Adipose tissue (tissue), 3 donors: ENCODE results near the gene AMBRA1. TPM values are rescaled to one million over a fixed set of nuclear protein-coding genes. Genes with fewer than 3 reads are reported as not detected.

Experiments
- H3K27ac ChIP-seq: one replicate; pipeline ENCODE4 v1.5.1; 2013; ENCODE audit warnings: low read depth, low read length
- WGBS, 3 donors: extraction: QIAGEN DNeasy Blood & Tissue Kit; methylation state at CpG; one replicate each; pipeline ENCODE4 v1.1.7; 2013; 5-methylcytosine and 5-hydroxymethylcytosine counted together
- polyA plus RNA-seq, 3 donors: library from polyadenylated mRNA; stranded (reverse); fragments of 200-250 nt; gene quantifications; one replicate each; pipeline ENCODE4 v1.2.3, GENCODE V29; 2013
- donor health status: healthy with polysubstance abuse.
- donor health status: Bipolar disorder and iron deficiency.
- donor health status: healthy.

Gene AMBRA1
- polyA plus RNA-seq, 3 donors, result 7.6 to 10.7 (median 9.9) TPM

DNA sequence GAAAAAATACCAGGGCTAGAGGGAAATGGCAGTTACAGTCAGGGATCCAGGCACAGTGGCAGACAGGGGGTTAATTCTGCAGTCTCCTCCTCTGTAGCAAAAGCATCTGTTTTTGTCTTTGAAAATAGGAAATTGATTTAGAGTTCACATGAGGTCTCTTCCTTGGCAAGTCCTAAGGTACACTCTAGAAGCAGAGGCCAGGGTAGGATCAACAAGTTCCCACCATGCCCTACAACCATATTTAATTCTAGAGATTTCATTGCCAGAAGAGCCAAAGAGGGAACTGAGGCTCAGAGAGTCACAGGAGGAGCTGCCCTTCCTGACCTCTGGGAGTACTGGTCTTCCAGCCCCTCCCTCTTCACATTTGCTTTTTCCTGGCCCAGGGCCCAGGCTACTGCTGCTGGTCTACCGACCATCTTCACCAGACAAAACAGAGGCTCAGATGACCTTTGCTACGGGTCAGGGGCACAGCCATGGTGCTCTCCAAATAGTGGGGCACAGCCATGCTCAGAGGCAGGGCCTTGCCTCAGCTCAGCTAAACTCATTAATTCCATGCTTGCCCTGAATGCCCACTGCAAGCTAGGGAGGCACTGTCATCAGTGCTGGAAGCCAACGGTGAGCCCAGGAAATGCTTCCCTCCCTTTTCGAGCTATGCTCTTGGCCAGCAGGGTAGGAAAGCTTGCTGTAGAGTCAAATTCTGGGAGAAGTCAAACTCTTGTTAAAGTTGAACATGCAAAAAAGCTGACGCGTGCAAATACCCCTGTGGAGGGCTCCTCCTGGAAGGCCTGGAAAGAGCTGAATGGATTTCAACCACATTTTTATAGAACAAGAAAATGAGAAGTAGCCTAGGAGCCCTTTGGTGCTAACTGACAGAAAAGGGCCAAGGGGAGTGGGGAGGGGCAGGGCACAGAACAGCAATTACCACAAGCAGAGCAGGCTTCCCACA, 190.6 kb downstream of the AMBRA1 start:
- 55 to 71% (median 62%) methylated on average over 6 of the region's 6 CpGs for WGBS, 3 donors
- no peak overlapping the region for H3K27ac ChIP-seq

DNA sequence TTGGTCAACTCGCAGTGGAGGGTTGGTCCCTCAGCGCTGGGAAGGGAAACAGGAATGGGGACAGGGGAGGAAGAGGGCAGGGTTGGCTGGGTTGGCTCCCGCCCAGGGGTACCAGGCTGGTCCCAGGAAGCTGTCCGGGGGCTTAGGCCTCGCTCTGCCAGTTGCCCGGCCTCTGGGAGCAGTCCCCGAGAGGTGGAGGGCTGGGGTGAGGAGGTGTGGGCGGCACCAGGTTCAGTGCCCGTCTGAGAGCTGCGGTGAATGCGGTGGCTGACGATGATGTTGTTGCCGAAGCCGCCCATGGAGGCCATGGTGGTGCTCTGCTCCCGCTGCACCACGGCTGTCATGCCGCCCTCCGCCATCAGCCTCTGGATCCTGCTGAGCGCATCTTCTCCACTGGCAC, 196.3 kb downstream of the AMBRA1 start:
- WGBS, 3 donors, result 97 to 98% (median 97%) methylated on average over 18 to 19 of the region's 19 CpGs
- no peak overlapping the region for H3K27ac ChIP-seq

DNA sequence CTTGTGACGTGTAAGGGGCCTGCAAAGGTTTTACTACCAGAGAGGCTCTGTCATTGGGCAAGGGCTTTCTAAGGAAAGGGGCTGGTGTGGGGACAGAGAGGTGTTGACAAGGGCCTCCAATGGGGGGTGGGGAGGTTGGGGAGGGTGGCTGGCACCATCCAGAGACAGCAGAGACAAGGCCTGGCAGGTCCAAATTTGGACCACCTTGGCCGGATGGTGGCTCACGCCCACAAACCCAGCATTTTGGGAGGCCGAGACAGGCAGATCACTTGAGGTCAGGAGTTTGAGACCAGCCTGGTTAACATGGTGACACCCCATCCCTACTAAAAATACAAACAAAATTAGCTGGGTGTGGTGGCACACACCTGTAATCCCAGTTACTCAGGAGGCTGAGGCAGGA, 200.1 kb downstream of the AMBRA1 start:
- WGBS, 3 donors, result 75 to 90% (median 86%) methylated on average over 4 of the region's 4 CpGs
- no peak overlapping the region for H3K27ac ChIP-seq

DNA sequence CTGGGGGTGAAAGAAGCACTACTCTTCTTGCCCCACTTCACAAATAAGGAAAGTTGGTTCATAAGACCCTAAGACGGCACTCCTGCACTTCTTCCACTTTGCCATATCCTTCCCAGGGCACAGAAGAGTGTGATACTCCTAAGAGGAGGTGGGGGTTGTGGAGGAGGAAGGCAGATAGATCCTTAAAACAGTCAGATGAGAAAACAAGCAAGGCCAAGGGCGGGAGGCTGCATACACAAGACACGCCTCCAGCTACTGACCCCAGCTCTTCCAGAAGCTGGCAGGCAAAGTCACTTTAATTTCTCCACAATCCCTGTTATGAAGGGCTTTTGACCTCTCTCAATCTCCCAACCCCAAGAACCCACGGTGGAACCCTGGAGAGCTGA, 200.6 kb downstream of the AMBRA1 start:
- WGBS, 3 donors, result 64 to 71% (median 66%) methylated on average over 4 of the region's 4 CpGs

DNA sequence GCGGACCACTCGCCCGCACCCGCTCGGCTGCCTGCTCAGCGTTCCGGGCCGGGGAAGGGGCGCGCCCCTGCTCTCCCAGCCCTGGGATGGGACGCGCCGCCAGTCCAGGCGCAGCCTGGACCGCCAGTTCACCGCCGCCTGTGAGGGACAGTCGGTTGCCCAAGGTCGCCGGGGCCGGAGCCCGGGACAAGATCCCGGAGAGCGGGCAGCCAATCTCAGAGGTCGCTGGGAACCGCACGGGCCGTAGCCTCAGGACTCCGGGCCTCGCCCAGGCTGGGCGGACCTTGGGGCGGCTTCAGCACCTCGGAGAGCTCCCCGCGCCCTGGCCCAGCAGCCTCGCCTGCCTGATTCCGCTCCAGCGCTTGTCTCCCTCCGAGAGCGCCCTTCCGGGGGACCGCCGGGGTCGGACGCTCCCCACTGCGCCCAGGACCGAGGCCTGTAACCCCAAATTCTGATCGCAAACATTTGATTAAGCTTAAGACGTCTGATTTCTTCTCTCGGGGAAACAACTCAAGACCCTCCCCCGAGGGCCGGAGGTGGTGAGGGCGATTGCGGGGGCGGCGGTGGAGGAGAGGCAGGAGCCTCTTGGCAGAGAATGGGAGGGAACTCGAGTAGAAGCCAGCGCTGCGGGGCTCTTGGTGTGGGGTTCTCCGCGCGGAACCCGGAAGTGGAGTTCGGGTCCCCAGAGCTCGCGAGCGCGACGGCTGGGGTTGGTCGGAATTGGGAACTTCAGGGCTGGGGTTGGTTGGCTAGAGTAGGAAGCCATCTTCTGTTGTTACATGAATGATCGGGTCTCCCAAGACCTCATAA, 201.2 kb downstream of the AMBRA1 start:
- H3K27ac ChIP-seq, result no peak overlapping the region
- WGBS, 3 donors, result 2% methylated on average over 63 to 70 of the region's 71 CpGs

More for the DNA sequence above, 200.6 kb downstream of the AMBRA1 start:
- no peak overlapping the region for H3K27ac ChIP-seq

DNA sequence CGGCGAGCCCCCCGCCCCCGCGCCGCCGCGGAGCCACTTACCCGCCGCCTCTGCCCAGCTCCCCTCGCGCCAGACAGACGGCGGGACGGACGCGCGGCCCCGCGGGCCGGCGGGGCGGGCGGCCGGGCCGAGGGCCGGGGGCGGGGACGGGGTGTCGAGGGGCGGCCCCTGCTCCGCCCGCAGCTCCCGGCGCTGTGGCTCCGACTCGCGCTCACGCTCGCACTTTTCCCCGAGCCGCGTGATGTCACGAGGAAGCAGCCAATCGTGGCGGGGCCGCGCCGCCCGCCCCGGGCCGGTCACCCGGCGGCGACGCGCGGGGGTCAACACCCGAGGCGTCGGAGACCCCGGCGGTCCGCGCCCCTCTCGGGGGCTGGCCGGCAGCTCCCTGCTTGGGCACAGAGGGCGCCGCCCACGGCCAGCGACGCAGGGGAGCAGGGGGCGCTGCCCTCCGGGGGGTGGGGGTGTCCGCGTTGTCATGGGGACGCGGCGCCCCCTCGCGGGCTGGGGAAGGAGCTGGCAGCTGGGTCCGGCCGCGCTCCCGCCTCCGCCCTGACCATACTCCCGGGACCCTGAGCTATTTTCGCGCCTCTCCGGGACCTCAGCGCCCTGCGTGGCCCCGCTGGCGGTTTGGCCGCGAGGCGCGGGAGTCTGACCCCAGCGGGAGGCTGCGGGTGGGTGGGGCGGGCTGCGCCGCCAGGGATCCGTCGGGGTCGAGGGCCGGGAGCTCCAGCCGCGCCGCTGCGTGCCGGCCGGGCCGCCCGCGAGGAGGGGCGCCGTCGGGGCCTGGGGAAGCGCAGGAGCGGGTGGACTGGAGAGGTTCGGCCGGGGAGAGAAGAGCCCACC, 202.0 kb downstream of the AMBRA1 start, which contains the start of gene CHRM4:
CHRM4 (minus strand) TSS at position 199 of the 843 bp plus-strand sequence. CDS start 5,219 bp downstream, outside the sequence.
- no peak within 1 kb of the TSS for H3K27ac ChIP-seq

DNA sequence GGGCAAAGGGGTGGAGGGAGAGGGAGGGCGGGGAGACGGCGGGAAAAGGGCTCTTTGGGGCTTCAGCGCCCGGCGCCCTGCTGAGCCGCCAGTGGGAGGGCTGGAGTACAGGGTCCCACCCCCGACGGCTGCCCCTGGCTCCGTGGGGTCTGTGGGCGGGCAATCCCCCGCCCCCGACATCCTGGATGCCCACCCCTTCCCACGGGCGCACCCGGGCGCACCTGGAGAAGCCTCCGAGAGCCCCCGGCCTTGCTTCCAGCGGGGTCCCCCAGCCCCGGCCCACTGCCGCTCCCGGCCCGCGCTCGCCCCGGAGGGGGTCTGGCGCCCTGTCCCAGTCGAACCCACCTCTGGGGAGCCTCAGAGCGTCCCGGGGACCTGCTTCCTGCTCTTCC, 202.6 kb downstream of the AMBRA1 start:
- 0 to 2% (median 2%) methylated on average over 6 to 31 of the region's 31 CpGs for WGBS, 3 donors
- H3K27ac ChIP-seq, result no peak overlapping the region

More for the DNA sequence above, 202.0 kb downstream of the AMBRA1 start, which contains the start of gene CHRM4:
- 1 to 2% (median 1%) methylated on average over 58 to 122 of the region's 123 CpGs for WGBS, 3 donors

DNA sequence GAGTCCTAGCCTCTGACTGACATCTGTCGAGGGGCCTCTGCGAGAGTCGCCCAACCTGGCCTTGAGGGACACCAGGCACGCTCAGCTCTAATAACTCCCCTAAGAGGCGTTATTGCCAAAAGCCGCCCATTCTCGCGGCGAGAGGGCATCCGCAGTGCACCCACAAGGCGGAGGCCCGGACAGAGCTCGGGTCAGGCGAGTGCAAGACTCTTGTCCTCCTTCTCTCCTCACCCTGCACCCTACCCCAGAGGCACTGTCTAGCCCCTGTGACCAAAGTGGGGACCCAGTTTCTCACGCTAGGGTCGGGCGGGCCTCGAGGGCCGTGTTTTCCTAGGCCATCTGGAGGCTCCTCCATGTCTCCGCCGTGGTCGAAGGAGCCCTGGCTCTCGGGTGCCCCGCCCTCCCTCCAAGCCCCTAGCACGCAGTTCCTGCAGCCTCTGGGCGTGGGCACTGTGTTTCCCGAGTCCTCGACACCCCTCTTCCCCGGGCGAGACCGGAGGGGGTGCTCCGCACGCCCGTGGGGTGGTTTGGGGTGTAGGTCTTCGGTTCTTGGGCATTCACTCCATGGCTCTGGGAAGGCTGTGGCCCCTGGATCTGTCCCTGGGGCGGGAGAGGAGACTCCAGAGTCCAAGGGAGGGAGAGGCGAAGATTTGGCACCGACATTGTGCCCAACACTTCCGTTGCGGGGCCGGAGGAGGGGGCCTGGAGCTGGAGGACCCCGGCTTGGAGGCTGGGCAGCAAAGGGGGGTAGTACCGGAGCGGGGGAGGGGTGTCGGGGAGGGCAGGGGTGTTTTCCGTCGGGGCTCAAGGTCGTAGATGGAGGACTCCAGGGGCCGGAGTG, 203.3 kb downstream of the AMBRA1 start:
- 5% methylated on average over 47 to 49 of the region's 49 CpGs for WGBS, 3 donors
- H3K27ac ChIP-seq, result no peak overlapping the region

DNA sequence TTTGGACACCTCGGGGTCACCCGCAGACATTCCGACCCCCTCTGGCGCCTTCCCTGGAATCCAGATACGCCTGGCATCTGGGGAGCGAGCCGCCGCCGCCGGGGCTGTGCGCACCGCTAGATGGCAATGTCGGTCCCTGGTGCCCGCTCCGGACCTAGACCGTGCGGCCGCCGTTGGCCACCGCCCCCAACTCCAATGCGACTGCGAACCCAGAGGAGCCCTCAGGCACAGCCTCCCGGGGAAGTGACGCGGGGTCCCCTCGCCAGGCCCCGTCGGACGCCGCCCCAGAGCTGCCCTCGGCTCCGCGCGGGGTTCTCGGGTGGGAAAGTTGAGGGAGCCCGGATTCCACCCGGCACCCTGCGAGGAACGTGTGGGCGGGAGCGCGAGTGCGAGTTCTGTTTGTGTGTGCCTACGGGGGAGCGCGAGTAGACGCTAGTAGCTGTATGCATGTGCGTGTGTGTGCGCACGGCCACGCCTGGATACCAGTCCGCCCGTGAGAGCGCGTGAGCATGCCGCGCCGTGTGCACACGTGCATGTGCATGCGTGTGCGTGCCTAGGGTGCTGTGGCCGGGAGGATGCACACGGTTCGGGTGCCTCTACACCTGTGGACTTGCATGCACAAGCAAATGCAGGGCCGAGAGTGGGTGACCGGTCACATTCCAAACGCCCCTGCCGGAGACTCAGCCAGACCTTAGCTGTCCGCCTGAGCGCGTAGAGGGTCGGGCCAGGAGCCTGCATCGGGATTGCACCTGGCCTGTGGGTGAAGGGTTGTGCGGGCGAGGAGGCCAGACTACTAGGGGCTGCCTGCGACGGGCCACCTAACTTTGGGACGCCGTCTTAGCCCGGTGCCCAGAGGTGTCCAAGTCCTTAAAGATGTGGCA, 204.1 kb downstream of the AMBRA1 start:
- 1 to 2% (median 2%) methylated on average over 68 to 80 of the region's 80 CpGs for WGBS, 3 donors
- no peak overlapping the region for H3K27ac ChIP-seq

DNA sequence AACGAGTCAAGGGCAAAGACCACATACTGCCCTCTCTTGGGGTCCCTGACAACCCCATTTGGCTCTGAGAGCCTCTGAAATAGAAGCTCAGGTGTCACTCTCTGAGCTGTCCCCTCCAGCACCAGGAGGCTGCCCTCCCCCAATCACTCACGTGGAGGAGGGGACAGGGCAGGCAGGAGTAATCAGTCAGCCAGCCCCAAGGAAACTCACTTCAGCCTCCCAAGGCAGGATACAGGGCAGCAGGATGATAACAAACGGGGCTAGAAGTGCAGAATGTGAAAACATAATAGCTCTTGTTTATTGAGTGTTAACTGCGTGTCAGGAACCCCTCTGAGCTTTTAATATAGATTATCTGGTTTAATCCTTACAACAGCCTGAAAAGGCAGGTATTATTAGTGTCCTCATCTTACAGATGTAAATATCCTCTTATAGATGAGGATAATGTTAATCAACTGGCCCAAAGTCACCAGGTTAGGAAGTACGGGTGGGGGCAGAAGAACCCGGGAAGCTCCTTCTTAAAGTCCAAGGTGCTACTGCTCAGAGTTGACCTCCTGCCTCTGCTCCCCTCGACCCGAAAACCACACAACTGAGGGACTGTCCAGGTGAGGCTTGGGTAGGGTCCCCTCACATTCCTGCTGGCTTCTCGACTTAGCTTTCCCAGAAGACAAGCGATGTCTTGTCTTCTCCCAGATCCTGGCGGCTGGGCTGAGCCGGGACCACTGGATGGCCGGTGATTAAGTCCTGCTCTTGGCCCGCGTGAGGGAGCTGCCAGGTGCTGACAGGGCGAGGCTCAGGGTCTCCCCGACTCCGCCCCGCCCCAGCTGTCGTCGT, 205.0 kb downstream of the AMBRA1 start:
- H3K27ac ChIP-seq, result no peak overlapping the region
- 8 to 13% (median 12%) methylated on average over 19 to 21 of the region's 21 CpGs for WGBS, 3 donors

DNA sequence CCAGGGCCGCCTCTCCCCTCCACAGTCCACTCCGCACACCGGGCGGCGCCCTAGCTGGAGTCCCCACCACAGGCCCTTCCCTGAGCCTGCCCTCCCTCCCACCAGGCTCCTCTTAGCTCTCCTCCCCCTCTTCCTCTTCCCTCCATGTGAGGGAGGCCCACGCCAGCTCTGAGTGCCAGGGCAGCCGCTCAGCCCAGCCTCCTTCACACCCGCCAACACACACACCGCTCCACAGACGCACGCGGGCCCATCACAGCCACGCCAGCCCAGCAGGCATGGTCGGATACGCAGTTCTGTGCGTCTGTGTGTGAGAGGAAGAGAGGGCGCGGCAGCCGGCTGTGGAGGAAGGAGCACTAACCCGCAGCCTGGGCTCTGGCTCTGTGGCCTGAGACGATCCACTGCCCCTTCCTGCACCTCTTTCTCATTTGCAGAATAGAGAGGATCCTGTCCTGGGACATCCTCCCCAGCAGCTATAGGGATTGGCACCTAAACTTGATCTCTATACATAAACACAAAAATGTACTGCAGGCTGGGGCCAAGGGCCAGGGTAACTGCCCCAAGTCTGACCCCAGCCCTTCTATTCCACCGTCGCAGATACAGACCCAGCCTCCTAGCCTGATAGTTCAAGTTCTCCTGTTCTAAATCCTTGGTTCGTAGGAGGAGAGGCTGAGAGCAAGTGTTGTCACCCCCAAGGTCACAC, 205.8 kb downstream of the AMBRA1 start:
- WGBS, 3 donors, result 12 to 26% (median 18%) methylated on average over 19 to 24 of the region's 24 CpGs
- H3K27ac ChIP-seq, result no peak overlapping the region

DNA sequence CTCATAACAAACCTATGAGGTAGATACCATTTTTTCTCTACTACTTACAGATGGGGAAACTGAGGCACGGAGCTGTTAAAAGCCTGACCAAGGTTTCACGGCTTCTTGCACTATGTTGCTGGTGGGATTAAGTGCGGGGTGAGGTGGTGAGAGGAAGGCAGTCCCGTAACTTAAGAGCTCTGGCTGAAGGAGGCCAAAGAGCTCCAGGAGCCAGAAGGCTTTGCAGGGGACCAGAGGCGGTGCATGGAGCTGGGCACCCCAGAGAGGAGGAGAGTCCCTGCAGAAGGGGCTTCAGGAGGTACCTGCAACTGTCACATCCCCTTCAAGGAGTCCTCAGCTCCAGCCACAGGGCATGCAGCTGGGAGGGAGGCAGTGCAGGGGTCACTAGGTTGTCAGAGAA, 206.4 kb downstream of the AMBRA1 start:
- no peak overlapping the region for H3K27ac ChIP-seq
- WGBS, 3 donors, result 72 to 80% (median 79%) methylated on average over 5 of the region's 5 CpGs

DNA sequence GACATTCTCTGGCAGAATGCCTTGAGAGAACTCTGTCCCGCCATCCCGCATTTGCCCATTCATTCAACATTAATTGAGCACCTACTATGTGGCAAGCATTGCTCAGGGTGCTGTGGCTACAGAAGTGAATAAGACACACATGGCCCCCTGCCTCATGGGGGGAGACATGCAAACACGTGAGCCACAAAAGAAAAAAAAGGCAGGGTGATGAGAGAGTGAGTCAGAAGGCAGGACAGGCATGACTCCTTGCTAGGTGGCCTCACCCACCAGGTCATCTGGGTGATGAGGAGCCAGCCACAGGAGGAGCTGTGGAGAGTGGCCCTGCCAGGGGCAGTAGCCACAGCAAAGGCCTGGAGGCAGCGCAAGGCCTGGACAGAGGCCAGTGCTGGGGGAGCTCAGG, 207.1 kb downstream of the AMBRA1 start:
- no peak overlapping the region for H3K27ac ChIP-seq
- WGBS, 3 donors, result 87 to 95% (median 95%) methylated on average over 4 of the region's 4 CpGs

DNA sequence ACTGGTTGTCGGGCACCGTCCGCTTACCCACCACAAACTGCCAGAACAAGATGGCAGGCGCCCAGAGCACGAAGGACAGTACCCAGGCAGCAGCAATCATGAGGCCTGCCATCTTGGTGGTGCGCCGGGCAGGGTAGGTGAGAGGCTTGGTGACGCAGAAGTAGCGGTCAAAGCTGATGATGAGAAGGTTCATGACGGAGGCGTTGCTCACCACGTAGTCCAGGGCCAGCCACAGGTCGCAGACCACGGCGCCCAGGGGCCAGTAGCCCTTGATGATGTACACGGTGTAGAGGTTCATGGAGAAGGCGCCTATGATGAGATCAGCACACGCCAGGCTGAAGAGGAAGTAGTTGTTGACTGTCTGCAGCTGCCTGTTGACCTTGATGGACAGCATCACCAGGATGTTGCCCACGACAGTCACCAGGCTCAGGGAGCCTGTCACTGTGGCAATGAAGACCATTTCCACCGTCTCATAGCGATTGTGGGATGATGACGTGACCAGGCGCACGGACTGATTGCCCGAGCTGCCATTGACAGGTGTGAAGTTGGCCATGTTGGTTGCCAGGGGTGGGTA, 207.7 kb downstream of the AMBRA1 start:
- no peak overlapping the region for H3K27ac ChIP-seq
- 95% methylated on average over 25 of the region's 25 CpGs for WGBS, 3 donors
